ENCODE results near the gene CFAP46. TPM values are rescaled to one million over a fixed set of nuclear protein-coding genes. Genes with fewer than 3 reads are reported as not detected.

The CFAP46 gene
- total and polyA plus RNA-seq, 2 of the 8 experiments (the other 6 are each of a cell fraction or from before 2014, with no cell fraction given): 2.6 to 4.8 TPM

DNA sequence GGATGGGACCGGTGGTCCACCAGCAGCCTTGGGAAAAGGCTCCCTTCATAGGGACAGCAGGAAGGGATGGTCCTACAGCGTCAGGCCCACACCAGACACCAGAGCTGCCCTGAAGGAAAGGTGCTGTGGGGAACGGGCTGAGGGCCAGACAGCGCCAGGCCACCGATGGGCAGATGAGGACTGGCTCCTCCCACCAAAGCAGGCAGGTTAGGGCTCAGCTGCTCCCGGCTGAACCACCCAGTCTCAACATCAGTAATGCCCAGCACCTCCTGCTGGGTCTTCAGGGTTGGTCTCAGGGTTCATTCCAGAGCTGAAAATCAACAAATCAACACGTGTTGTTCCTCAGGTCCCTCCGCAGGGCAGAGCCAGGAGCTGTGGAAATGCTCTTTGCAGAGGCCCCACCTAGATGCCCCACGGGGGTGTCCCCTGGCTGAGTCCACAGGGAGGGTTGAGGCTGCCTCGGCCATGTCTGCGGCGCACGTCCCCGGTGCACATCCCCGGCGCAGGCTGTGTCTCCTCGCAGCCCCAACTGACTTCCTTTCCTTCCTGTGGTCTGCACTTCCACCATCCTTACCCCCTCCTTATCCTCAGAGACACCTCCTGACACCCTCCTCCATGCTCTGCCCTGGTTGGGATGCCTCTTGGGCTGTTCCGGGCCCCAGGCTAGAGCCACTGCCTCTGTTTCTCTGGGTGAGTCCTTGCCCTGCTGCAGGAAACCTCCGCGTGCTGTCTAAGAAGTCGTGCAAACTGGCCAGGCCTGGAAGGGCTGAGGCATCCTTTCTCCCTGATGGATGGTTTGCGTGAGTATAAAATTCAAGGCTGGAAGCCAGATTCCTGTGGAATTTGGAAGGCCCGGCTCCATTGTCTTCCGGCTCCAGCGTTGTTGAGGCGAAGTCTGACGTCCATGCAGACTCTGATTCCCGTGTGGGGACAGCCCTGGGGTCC, 32.8 kb upstream of the CFAP46 start:
- H2AK5ac ChIP-seq (ENCODE audit: low read depth, low read length): no peak overlapping the region; the same call in 1 of the 2 replicates
- H3K18ac ChIP-seq (ENCODE audit: extremely low read depth, low read length): no peak overlapping the region
- no peak overlapping the region for H3K14ac ChIP-seq (ENCODE audit: insufficient read length)
- DNase-seq (ENCODE audit: low read depth in 1 of 2, low spot score in 2 of 2) (no peak), FAIRE-seq (no peak)
- CTCF ChIA-PET (ENCODE audit: partially characterized antibody): interaction anchor here (0.6 kb wide), 1 partner anchor 222 kb away, joined by 3 read pairs; no protein-coding TSS in a partner anchor
- H2BK15ac ChIP-seq (ENCODE audit: low read length): no peak overlapping the region
- H3K27me3 ChIP-seq (replicated peaks in 1 of 4; ENCODE audit: control insufficient read depth in 3 of 4, extremely low read depth in 1 of 4, insufficient read depth in 3 of 4, low read length in 3 of 4): peaks cover 0 to 5% (median 0%) of the 10 kb centered on the region in 4 experiments; a peak in 2 of 7 replicates
- POLR2A ChIA-PET (ENCODE audit: partially characterized antibody): no interaction called here
- H3K27ac ChIP-seq (ENCODE audit: low read depth, low read length): no peak overlapping the region
- 0 out of 2 replicates have a peak overlapping the region, but pooled peaks have one; percentile 24 for H2BK5ac ChIP-seq (ENCODE audit: low read depth, low read length)
- no peak overlapping the region for H3K9ac ChIP-seq (replicated peaks in 1 of 4; ENCODE audit: extremely low read depth in 1 of 4, low read depth in 3 of 4, low read length in 3 of 4)
- no peak overlapping the region for H2BK120ac ChIP-seq (replicated peaks; ENCODE audit: low read depth, low read length)
- no peaks in the 10 kb centered on the region for H3K9me3 ChIP-seq (ENCODE audit: insufficient read depth in 2 of 2, low read depth in 1 of 2, low read length in 1 of 2)
- no peaks in the 10 kb centered on the region for H4K20me1 ChIP-seq (replicated peaks in 1 of 2; ENCODE audit: control insufficient read depth in 1 of 2, insufficient read depth in 2 of 2, low read length in 2 of 2)
- no peak overlapping the region for H3K4me3 ChIP-seq (ENCODE audit: extremely low read depth in 1 of 4, insufficient read depth in 2 of 4, low read depth in 3 of 4, low read length in 4 of 4)
- H3K23ac ChIP-seq (ENCODE audit: insufficient read length): no peak overlapping the region
- no peak overlapping the region for H3K56ac ChIP-seq (replicated peaks; ENCODE audit: insufficient read length, low read depth, low read length)
- no peak for TF ChIP-seq CHD1 (IDR thresholded peaks at IDR 0.05; ENCODE audit: low read depth, low read length)
- TF ChIP-seq SAP30 (IDR thresholded peaks at IDR 0.05; ENCODE audit: insufficient read depth, insufficient replicate concordance, low read length): no peak
- no peak overlapping the region for H2AFZ ChIP-seq (ENCODE audit: low read length)
- no peaks in the 10 kb centered on the region for H3K79me1 ChIP-seq (ENCODE audit: low read depth, low read length)
- H2BK12ac ChIP-seq (ENCODE audit: low read depth, low read length): peak overlapping the region; percentile 27; the same call in 1 of the 2 replicates
- no peaks in the 10 kb centered on the region for H3K23me2 ChIP-seq (ENCODE audit: low read depth, low read length)
- 91% methylated on average over 28 of the region's 28 CpGs; no CpG with 5 or more reads in 1 of the 2 experiments for WGBS, 2 experiments (ENCODE audit: extremely low coverage in 1 of 2, insufficient coverage in 1 of 2, insufficient read length in 1 of 2, insufficient replicate concordance in 2 of 2, low coverage in 1 of 2, low lambda C conversion rate in 2 of 2, missing lambda C conversion rate in 1 of 2)
- no peaks in the 10 kb centered on the region for H3K36me3 ChIP-seq (ENCODE audit: control insufficient read depth in 2 of 4, insufficient read depth in 4 of 4, low read length in 3 of 4)
- no peak overlapping the region for H4K91ac ChIP-seq (replicated peaks; ENCODE audit: insufficient read length, low read length)
- no peak overlapping the region for H2BK20ac ChIP-seq (ENCODE audit: low read length)
- H4K5ac ChIP-seq (ENCODE audit: insufficient read length, low read depth, low read length): no peak overlapping the region
- peaks cover 0 to 21% (median 12%) of the 10 kb centered on the region in 4 experiments; a peak in 6 of 7 replicates for H3K4me1 ChIP-seq (replicated peaks in 1 of 4; ENCODE audit: control insufficient read depth in 3 of 4, insufficient read depth in 4 of 4, low read length in 3 of 4)
- no peak overlapping the region for H3K4ac ChIP-seq (replicated peaks; ENCODE audit: insufficient read length, low read depth, low read length)
- H3K79me2 ChIP-seq (ENCODE audit: control insufficient read depth in 1 of 2, insufficient read depth in 2 of 2, low read length in 2 of 2): no peaks in the 10 kb centered on the region
- H3K4me2 ChIP-seq (ENCODE audit: insufficient read depth in 1 of 2, low read depth in 2 of 2, low read length in 2 of 2): no peak overlapping the region
- H4K8ac ChIP-seq (ENCODE audit: extremely low read depth, insufficient read depth, low read length): no peak overlapping the region; the same call in 1 of the 2 replicates
